GM12801 (cell line): ENCODE measurements around the gene TIGIT.

Experiments used
- TF ChIP-seq, protein P1 (sequence below): IDR thresholded peaks from one replicate; pipeline ENCODE4 v1.5.1; 2011; ENCODE audit warnings: control low read depth; ENCODE audit not compliant: insufficient read length; ENCODE audit errors: extremely low read depth

The TIGIT gene

DNA sequence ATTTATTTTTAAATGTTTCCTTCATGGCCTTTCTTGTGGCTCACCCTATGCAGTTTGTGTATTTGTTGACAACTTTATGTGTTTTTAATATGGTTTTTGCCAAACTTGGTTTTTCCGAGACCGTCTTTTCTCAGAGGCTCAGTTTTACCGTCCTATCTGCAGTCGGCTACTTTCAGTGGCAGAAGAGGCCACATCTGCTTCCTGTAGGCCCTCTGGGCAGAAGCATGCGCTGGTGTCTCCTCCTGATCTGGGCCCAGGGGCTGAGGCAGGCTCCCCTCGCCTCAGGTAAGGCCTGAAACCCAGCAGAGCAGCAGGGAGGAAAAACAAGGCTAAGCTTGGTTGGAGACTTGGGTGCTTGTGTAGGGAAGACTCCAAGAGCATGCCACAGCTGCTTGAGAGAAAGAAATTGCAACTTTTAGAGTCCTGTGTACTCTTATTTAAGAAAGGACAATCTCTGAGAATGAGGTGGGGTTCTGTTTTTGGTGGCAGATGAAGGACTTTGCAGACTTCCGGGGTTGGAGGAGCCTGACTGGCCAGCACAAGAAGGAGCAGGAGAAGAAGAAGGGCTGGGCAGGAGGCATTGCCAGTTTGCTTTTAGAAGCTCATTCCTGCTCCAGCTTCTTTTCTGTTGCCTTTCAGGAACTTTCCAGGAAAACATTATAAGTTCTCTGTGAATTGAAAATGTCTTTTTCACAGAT lies at the start of gene TIGIT:
TSS of gene TIGIT (plus strand) at position 191 of the 698 bp plus-strand sequence. CDS start at position 225, 34 bp downstream.
- TF ChIP-seq, protein P1, sequence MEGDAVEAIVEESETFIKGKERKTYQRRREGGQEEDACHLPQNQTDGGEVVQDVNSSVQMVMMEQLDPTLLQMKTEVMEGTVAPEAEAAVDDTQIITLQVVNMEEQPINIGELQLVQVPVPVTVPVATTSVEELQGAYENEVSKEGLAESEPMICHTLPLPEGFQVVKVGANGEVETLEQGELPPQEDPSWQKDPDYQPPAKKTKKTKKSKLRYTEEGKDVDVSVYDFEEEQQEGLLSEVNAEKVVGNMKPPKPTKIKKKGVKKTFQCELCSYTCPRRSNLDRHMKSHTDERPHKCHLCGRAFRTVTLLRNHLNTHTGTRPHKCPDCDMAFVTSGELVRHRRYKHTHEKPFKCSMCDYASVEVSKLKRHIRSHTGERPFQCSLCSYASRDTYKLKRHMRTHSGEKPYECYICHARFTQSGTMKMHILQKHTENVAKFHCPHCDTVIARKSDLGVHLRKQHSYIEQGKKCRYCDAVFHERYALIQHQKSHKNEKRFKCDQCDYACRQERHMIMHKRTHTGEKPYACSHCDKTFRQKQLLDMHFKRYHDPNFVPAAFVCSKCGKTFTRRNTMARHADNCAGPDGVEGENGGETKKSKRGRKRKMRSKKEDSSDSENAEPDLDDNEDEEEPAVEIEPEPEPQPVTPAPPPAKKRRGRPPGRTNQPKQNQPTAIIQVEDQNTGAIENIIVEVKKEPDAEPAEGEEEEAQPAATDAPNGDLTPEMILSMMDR: no peak

DNA sequence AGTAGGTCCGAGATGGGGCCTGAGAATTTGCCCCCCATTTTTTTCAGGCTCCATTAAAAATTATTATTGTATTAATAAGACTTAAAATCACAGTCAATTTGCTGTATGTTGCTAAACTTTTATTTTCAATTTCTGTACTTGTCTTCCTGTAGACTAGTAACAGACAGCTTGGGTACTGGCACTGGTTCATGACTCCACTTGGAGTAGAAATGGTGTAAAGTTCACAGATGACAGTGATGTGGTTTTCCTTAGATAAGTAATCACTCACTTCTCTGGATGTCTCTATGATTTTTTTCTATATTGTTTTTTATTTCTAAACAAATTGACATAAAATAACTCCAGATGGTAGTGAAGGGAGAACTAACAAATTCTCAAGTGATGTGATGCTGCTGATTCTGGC lies 40.9 kb upstream of the TIGIT start:
- TF ChIP-seq, protein P1: no peak

DNA sequence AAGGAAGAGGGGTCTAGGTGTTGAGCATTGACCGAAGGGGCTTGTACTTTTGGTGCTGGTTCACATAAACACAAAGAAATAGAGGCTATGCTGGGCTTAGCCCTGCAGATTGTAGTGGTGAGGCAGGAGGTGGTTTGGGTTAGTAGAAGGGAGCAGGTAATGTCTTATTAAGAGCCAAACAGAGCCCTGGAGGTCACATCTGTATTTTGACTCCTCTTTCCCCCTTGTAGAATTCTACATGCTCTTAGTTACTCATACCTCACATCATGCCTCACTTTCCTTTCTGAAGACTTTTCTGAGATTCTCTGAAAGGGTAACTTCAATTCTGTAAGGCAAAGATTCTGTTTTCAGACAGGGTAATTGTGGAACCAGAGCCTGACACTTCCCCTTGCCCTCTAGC lies 40.3 kb upstream of the TIGIT start:
- TF ChIP-seq, protein P1: no peak

DNA sequence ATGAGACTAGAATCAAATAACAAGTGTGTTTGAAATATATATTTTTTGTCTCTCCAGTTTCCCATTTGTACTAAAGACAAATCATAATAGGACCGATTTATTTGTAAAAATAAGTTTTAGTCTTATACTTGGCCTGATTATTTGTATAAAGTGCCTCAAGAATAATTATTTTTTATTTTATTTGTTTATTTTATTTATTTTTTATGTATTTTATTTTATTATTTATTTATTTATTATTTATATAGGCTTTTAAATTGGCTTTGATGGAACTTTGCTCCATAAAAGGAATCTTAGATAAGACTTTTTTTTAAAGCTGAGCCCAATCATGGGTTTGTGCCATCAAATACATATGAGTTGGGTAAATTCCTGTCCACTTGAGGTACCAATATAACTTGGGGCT lies 34.3 kb upstream of the TIGIT start:
- TF ChIP-seq, protein P1: no peak

DNA sequence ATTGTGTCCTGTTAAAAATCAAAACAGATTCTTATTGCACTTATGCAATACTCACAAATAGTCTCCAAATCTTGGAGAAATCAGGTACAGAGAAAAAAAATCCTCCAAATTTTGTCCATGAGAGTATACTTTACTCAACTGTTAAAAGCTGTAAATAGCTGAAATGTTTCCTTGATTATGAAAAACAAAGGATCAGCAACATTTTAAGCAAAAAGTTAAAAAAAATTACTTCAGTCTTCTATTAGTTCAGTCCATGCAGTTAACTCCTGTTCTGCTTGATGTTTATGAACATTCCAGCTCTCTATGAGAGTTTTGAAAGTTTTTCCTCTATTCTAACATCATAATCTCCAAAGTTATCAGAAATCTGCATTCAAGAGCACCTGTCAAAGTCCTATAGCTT lies 33.7 kb upstream of the TIGIT start:
- TF ChIP-seq, protein P1: no peak

DNA sequence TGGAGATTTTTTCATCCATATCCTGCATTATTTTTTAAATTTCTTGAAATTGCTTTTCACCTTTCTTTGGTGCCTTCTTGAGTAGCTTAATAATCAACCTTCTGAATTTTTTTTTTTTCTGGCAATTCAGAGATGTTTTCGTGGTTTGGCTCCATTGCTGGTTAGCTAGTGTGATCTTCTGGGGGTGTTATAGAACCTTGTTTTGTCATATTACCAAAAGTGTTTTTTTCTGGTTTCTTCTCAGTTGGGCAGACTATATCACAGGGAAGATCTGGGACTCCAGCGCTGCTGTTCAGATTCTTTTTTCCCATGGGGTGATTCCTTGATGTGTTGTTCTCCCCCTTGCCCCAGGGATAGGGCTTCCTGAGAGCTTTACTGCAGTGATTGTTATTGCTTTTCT lies 23.8 kb upstream of the TIGIT start:
- TF ChIP-seq, protein P1: no peak

DNA sequence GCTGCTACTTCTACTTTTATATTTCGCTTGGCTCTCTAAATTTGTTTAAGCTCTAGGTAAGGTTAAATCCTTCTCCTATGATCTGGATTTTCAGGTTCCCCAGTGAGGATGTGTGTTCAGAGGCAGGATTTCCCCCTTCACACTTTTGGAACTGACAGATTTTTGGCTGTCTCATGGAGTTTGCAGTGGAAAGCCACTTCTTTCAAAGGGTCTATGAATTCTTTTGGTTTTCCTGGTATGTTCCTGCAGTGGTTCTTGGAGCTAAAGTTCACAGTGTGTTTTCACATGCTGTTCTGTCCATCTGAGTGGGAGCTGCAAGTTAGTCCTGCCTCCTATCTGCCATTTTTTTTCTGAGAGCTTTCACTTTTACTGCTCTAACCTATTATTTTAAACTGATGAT lies 21.6 kb upstream of the TIGIT start:
- TF ChIP-seq, protein P1: no peak
